Stimulated activated CD4-positive, alpha-beta T cell treated with anti-CD3 and anti-CD28 coated beads, Interleukin-12 subunit alpha, Interleukin-12 subunit beta, amount 100 ng/mL, for 48 hours (primary cell): ENCODE data around the gene RALGPS2.
"Not testable (repeated sequence)": the region's sequence is repeated elsewhere in the genome, so short reads cannot be mapped to it uniquely, and the experiment has no call there.

Experiments
- DNase-seq, 3 donors: peaks; one replicate each; pipeline ENCODE4 v3.0.0-alpha.2; 2020; ENCODE audit warnings: low read depth in 2 of 3, low spot score in 1 of 3

Gene RALGPS2

DNA sequence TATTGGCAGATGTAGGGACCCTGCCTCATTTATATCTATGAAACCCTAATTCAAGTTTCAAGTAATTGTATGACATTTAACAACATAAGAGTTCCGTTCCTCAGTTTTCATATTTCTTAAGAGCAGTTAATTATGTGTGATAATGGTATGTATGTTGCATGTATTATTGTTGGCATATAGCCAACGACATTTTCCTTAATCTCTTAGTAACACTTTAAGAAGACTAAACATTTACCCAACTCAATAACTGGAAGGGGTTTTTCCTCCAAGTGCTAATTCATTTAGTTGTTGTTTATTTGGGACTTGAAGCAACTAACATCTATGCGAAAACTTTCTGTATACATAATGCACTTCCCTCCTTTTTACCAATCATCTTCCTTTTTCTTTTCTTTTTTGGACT is 1.5 kb upstream of the RALGPS2 start:
- no peak for DNase-seq

DNA sequence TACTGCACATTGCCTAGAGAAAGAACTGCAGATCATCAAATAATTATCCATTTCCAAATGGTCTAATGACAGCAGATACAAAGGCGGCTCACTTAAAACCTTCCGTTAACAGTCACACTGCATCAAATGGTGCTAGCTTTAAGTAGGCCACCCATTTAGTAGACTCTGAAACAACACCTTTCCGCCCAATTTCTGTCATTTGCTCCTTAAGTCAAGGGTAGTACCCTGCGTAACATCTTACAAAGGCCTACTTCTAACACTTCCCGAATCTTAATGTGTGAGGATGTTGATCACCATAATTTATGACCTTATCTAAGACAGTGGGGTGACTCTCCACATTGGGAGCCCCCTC is 692 bp upstream of the RALGPS2 start:
- DNase-seq = peak in 1 of 3 donors; percentile 1

DNA sequence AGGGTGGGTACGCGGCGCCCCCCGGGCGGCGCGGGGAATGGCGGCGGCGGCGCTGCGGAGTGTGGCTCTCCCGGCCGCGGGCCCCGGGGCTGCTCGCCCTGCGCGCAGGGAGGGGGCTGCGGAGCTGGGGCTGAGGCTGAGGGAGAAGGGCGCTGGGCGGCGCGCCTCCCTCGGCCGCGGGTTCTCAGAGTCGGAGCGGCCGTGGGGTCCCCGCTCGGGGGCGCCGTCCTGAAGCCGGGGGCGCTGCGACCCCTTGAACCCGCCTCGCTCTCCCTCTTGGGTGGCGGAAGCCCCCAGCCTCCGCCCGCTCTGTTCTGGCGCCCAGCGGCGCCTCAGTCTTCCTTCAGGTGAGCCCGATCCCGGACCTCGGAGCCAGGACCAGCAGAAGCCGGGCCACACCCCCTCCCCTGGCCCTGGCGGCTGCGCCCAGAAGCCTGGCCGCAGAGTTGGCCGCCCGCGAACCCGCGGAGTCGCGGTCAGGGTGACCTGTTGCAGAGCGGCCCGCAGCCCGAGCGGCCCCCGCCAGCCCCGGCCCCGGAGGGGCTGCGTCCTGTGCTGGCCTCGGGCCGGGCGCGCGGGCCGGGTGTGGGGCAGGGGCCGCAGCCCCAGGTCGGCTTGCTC is 532 bp downstream of the RALGPS2 start:
- no peak for DNase-seq

DNA sequence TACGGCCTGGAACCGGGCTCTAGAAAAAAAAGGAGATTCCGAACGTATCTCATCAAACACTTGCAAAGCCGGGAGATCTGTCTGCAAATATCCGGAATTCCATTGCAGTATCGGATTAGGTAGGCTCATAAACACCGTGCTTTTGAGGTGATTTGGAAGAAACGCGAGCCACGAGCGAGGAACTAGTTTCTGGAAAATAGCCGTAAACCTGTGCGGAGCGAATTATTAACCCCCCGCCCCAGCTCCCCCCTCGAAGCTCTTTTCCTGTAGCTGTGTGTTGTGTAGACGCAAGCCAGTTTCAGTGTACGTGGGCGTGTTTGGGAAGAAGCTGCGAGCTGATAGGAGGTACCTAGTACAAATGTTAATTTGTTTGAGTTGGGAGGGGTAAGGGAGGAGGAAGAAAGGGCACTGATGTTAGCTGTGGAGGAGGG is 1.1 kb downstream of the RALGPS2 start:
- DNase-seq = peak in 2 of 3 donors; percentile 21 to 32

DNA sequence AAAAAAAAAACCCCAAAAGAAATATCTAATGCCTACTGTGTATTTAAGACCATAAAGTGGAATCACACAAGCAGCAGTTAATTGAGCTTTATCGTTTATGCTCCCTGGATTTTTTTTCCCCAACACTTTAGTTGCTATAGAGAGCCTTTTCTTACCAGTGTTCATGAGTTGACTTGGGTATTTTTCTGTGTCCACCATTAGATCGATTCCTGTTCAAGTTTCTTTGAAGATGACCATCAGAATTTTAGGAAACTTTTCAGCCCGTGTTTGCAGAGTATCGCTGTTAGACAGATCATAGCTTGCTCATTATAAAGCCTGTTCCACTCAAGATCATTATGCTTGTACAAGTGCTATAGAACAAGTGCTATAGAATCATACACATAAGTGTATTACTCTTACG is 1.5 kb downstream of the RALGPS2 start:
- DNase-seq = no peak

DNA sequence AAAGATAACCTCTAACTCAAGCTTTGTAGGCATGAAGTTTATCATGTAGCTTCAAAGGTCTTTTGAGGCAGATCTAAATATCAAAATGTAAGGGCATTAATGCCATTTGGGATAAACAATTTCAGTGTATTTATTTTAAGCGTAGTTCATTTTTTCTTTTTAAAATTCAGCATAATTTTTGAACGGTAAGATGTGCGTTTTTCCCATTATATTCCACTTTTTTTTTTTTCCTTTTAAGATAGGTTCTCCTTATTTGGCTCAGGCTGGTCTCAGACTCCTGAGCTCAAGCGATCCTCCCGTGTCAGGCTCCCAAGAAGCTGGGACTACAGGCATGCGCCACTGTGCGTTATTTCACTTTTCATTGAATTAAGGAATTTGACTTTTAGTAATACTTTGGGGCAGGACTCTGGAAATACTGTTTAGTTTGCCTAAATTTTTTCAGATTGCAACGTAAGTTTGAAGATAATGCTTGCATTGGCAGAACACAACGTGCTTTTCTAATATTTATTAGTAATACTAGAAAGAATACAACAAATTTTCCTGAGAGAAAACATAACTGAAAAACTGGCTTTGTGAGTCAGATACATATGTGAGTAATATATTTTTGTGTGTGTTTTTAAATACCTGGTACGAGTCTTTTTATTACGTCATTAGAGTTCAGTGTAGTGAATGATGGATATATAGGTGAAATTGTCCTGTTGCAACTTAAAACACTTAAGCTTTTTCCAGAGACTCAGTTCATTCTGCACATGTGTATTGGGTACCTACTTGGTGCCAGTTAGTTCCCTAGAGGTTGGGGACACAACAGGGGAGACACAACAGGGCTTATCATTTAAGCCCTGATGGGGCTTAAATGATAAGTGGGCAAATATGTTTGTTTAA is 2.2 kb downstream of the RALGPS2 start:
- DNase-seq = no peak

DNA sequence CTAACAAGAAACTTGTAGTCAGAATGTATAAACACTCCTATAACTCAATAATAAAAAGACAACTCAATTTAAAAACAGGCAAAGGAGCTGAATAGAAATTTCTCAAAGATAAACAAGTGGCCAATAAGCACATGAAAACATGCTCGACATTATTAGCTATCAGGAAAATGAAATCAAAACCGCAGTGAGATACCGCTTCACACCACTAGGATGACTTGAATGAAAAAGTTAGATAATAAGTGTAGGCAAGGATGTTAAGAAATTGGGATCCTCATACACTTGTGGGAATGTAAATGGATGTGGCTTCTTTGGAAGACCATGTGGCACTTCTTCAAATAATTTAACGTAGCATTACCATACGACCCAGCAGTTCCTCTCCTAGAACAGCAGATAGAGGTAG is 8.9 kb downstream of the RALGPS2 start:
- DNase-seq = no peak

DNA sequence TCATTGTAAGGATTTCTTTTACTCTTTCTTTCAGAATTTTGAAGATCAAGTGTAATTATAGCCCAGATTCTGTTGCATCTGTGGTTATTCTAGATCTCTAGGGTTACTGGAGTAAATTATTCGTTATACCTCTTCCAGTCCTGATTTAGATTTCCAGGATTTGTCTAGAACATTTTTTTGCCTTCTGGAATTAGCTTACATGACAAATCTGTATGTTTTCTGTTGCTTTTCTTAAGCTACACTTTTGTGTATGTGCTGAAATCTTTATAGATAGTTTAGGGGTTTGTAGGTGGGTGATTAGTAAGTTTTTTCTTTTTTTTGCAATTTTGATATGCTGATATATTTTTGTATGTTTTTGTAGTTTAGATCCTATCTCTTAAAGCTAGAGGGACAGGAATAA is 13.7 kb downstream of the RALGPS2 start:
- DNase-seq = no peak

DNA sequence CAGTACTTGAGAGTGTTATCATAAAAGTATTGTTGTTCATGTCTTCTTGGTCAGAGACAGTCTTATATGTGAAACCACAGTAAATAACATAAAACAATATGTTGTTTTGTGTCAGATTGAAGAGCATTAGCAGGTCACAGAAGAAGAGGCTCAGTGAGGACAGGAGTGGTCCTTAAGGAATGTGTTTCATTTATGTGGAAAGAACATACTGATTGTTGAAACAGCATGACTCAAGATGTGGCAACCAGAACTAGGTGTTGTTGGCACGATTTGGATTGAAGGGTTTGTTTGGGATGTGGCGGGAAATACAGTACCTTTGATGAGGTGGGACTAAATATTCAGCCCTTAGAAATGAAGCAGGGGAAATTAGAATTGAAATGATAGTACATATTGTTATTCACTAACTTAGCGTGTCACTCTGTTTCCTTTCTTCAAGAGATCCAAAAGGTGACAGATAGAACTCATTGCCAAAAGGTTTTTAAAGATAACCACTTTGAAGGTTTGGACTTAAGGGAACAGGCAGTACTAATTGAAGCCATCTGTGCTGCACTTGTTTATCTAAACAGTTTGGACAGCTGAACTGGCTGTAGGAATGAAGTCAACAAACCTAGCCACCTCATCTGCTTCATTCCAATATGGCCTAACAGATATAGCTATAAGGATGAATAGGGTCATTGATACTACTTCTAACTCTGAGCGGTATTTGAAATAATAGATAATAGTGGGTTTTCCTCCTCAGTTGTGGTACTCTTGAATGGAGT is 14.4 kb downstream of the RALGPS2 start:
- DNase-seq = no peak

DNA sequence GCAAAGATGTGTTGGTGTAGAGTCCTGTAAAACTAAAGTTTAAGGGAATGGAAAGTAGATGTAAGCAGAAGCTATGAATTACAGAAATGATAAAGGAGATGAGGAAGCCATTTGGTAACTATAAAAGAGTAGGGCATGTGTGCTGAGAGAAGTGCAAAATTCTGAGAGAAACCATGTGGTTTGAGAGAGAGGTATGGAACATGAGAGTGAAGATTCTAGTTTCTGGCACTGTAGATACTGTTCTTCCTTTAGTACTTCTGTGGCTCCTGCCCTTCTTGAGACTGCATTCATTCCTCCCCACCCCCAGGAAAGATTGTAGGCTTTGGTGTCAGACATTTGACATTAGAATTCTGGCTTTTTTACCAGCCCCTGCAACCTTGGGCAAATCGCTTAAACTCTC is 15.4 kb downstream of the RALGPS2 start:
- DNase-seq = no peak

DNA sequence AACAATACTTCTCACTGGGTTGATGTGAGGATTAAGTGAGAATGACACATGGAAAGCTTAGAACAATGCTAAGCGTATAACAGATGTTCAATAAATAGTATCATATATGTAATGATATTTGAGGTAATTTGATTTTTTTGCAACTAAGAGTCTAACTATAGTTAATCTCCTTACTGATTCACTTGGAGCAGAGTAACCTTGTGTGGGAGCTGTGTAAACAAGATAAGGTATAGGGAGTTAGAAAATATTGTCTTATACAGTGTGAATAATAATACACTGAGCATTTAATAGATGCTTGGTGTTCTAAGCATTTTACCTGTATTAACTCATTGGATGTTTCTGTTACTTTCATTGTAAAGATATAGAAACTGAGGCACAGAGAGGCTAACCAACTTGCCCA is 15.9 kb downstream of the RALGPS2 start:
- DNase-seq = no peak

DNA sequence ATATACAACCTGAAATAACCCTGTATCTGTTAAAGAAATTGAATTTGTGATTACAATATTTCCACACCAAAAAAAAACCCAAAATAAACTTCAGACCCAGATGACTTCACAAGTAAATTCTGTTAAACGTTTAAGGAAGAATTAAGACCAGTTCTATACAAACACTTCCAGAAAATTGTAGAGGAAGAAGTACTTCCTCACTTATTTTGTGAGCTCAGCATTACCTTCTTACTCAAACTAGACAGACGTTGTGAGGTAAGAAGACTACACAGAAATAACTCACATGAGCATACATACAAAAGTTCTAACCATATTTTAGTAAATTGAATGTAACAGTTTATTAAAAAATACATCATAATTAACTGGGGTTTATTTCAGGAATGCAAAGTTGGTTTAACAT is 18.8 kb downstream of the RALGPS2 start:
- no peak for DNase-seq

DNA sequence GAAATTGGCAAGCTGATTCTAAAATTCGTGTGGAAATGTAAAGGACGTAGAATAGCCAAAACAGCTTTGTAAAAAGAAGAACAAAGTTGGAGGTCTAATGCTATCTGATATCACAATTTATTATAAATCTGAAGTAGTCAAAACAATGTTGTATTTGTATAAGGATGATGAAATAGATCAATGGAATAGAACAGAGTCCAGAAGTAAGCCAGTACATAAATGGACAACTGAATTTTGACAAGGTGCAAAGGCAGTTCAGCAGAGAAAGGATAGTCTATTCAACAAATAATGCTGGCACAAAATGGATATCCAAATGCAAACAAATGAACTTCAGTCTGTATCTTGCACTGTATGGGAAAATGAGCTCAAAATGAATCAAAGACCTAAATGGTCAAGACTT is 20.2 kb downstream of the RALGPS2 start:
- no peak for DNase-seq

DNA sequence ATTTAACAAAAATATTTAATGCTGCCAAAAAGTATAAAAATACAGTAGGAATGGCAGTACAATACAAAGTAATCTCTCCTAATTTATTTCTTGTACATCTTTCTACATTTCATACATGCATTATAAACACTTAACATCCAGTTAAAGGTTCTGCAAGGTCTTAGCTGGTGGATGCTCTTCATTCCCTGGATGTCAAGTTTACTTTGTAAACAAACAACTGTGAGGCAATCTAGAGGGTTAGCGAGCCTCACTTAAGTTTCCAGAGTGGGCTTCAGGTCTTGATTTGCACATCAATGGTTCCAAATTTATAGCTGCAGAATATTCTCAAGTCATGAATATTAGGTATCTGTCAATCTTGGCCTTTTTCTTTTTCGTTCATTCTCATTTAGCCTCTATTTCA is 21.3 kb downstream of the RALGPS2 start:
- no peak for DNase-seq

DNA sequence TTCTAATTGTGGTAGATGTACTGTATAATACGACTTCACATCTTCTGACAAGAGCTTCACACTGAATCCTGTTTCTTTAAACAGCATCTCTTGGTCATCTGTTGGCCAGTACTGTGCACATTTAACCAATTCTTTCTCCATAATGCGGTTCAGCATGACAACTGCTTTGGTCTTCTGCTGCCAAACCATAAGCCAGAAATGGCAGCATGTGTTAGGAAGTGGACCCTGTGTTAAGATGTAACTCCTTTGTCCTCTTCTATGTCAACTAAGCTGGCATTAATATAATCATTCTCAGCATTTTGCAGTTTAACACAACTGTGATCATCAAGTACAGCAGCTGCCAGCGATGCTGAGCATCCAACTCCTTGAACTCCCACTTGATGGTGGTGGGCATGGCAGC is 22.3 kb downstream of the RALGPS2 start:
- DNase-seq = not testable (repeated sequence)

DNA sequence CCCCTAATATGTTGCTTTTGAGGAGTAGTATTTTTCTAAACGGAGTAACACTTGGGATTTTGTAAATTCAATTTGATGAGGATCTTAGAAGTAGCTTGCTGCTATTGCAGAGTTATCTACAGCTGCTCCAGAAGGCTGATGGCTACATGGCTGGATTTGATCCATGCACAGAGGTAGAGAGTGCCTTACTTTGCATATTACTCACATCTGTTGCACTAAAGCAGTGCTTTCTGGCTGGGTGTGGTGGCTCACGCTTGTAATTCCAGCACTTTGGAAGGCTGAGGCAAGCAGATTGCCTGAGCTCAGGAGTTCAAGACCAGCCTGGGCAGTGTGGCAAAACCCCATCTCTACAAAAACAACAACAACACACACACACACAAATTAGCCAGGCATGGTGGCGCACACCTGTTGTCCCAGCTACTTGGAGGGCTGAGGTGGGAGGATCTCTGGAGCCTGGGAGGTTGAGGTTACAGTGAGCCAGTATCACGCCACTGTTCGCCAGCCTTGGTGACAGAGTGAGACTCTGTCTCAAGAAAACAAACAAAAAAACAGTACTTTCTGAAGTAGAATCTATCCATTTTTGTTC is 24.6 kb downstream of the RALGPS2 start:
- no peak for DNase-seq

DNA sequence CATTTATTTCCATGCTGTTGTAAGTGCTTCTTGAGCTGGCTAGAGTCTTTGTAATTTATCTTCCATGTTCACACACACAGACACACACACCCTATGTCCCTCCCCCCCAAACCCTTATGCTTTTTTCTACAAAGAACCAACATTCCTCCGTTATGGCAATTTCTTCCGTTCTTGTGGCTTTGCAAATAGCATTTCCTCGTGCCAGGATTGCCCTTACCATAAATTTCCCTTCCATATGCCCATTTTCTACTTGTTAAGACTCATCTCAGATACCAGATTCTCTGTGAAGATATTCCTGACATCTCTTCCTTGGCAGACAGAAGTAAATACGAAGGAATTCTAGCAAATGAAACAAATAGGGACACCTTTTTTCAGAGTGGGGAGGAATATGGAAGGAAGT is 26.0 kb downstream of the RALGPS2 start:
- DNase-seq = no peak

DNA sequence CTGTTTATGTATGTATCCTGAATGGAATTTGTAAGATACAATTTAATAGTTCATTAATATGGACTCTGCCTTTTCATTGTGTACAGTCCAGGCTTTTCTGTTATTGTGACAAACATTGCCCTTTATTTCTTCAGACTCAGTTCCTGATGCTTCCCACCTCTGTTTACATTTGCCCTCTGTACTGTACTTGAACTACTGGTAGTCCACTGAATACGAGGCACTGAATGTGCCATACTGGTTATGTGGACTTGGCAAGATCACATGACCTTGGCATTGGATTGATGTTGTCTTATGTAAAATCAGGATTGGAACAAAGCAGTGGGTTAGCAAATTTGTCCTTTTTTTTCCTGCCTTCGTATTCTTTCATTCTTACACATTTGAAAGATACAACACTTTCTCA is 27.8 kb downstream of the RALGPS2 start:
- DNase-seq = no peak

DNA sequence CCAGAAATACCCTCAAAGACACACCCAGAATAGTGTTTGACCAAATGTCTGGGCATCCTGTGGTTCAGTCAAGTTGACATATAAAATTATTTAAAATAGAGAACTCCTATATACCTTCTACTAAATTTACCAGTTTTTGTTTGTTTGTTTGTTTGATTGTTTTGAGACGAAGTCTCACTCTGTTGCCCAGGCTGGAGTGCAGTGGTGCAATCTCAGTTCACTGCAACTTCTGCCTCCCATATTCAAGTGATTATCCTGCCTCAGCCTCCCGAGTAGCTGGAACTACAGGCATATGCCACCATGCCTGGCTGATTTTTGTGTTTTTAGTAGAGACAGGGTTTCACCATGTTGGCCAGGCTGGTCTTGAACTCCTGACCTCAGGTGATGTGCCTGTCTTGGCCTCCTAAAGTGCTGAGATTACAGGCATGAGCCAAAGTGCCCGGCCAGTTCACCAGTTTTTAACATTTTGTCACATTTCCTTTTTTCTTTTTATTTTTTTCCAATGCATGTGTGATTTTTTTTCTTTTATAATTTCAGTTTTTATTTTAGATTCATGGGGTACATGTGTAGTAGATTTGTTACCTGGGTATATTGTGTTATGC is 29.7 kb downstream of the RALGPS2 start:
- DNase-seq = not testable (repeated sequence)

DNA sequence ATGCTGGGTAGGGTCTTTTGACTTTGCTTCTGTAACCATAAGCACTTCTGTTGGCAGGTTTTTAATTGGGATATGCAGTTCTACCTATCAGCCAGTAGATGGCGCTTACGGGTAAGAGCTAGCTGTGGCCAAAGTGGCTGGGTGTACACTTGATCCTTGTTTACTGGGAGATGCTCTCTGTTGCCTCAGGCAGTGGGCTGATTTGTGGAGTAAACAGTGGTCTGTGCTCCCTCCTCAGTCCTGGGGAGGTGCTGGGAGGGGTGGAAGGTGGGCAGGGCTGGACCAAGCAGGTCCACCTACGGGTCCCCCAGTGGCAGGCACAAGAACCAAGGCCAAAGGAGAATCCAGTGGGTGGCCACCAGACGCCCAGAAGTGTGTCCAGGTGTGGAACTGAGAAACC is 43.4 kb downstream of the RALGPS2 start:
- DNase-seq = no peak

DNA sequence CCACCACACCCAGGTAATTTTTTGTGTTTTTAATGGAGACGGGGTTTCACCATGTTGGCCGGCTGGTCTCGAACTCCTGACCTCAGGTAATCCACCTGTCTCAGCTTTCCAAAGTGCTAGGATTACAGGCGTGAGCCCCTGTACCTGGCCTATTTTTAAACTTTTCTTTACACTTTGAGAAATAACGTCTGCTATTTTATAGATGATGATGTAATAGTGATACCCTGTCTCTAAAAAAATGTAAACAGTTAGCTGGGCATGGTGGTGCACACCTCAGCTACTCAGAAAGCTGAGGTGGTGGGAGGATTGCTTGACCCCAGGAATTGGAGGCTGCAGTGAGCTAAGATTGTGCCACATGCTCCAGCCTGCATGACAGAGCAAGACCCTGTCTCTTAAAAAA is 47.9 kb downstream of the RALGPS2 start:
- no peak for DNase-seq
